Mesodermal cell (in vitro differentiated cells): ENCODE results near the gene SPATA12.
"Not testable (repeated sequence)": the region's sequence is repeated elsewhere in the genome, so short reads cannot be mapped to it uniquely, and the experiment has no call there.

ENCODE experiments used
- H3K27ac ChIP-seq: 2 replicates; pipeline ENCODE4 v1.7.0; 2013; ENCODE audit warnings: mild to moderate bottlenecking, low read depth, low read length, moderate library complexity; ENCODE audit not compliant: severe bottlenecking
- H3K36me3 ChIP-seq: 2 replicates; pipeline ENCODE4 v1.7.1; 2013; ENCODE audit warnings: mild to moderate bottlenecking, low read length, moderate library complexity; ENCODE audit not compliant: control insufficient read depth, insufficient read depth
- H3K4me1 ChIP-seq: one replicate; pipeline ENCODE4 v1.7.1; 2013; ENCODE audit warnings: mild to moderate bottlenecking, low read length; ENCODE audit not compliant: insufficient read depth, control insufficient read depth, poor library complexity, severe bottlenecking
- H3K4me3 ChIP-seq: 2 replicates; pipeline ENCODE4 v1.7.0; 2013; ENCODE audit warnings: low read length, control low read depth, mild to moderate bottlenecking; ENCODE audit not compliant: insufficient read depth, poor library complexity, severe bottlenecking; ENCODE audit errors: extremely low read depth
- H3K9me3 ChIP-seq: 2 replicates; pipeline ENCODE4 v1.7.1; 2013; ENCODE audit warnings: mild to moderate bottlenecking, low read length, moderate library complexity; ENCODE audit not compliant: control insufficient read depth
- WGBS, 2 experiments: methylation state at CpG; one replicate each; pipeline ENCODE4 v1.1.5; 2013; ENCODE audit warnings: missing lambda C conversion rate in 2 of 2; ENCODE audit not compliant: insufficient coverage in 2 of 2; 5-methylcytosine and 5-hydroxymethylcytosine counted together

Gene SPATA12

GRCh38 chr3:57081173-57081572, 20.7 kb downstream of the SPATA12 start:
- no peak overlapping the region for H3K27ac ChIP-seq
- 86 to 100% methylated on average over 1 of the region's 3 CpGs for WGBS, 2 experiments
- H3K4me1 ChIP-seq: no peaks in the 10 kb centered on the region
- no peak overlapping the region for H3K4me3 ChIP-seq
- no peaks in the 10 kb centered on the region for H3K36me3 ChIP-seq
- no peaks in the 10 kb centered on the region for H3K9me3 ChIP-seq

GRCh38 chr3:57082481-57082880, 22.0 kb downstream of the SPATA12 start:
- Histone ChIP-seq H3K4me3 (no peak overlapping the region), H3K4me1 (no peaks in the 10 kb centered on the region), H3K9me3 (no peaks in the 10 kb centered on the region), H3K36me3 (no peaks in the 10 kb centered on the region), H3K27ac (no peak overlapping the region)
- WGBS, 2 experiments: 90 to 93% methylated on average over 2 to 3 of the region's 6 CpGs

DNA sequence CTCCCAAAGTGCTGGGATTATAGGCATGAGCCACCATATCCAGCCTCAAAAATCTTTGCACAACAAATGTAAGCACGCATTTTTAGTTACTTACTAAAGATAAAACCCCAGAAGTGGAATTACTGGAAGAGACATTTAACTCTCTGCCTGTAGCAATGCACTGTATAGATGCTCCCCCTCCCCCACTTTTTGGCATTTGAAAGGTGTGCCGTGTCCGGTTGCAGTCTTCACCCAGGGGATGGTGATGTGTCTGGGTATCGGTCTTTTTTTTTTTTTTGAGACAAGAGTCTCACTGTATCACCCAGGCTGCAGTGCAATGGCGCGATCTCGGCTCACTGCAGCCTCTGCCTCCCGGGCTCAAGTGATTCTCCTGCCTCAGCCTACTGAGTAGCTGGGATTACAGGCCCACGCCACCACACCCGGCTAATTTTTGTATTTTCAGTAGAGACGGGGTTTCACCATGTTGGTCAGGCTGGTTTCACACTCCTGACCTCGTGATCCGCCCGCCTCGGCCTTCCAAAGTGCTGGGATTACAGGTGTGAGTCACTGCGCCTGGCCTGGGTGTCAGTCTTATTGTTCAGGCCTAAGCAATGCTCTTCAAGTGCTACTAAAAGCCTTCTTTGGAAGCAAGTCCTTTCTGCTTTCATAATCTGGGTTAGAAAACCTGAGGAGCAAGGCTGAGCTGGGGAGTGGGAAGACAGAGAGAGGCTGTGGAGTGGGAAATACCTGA, 23.0 kb downstream of the SPATA12 start:
- H3K27ac ChIP-seq, H3K4me1 ChIP-seq, H3K36me3 ChIP-seq, H3K9me3 ChIP-seq, H3K4me3 ChIP-seq: not testable (repeated sequence)
- 90 to 95% methylated on average over 13 of the region's 16 CpGs for WGBS, 2 experiments

DNA sequence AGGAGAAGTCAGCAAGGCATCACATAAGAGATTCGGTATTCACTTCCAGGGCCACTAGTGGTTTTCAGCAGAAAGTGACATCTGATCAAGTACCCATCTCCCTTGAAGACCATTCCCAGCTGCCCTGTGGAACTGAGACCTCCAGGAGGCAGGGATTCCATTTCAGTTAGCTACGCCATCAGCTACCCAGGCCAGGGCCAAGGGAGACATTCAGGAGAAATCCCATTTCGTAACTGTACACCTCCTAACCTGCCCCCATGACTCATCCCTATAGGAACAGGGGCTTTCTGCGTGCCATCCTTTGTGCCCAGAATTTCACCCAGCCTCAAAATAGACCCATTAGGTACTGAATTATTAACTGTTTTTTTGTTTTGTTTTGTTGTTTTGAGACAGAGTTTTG, 24.7 kb downstream of the SPATA12 start:
- H3K36me3 ChIP-seq: no peaks in the 10 kb centered on the region
- no peak overlapping the region for H3K4me3 ChIP-seq
- no peak overlapping the region for H3K27ac ChIP-seq
- H3K9me3 ChIP-seq: no peaks in the 10 kb centered on the region
- no peaks in the 10 kb centered on the region for H3K4me1 ChIP-seq
- 93 to 94% methylated on average over 3 of the region's 4 CpGs for WGBS, 2 experiments

- H3K4me1 ChIP-seq: no peaks in the 10 kb centered on the region
- no peak overlapping the region for H3K4me3 ChIP-seq
- no peaks in the 10 kb centered on the region for H3K9me3 ChIP-seq
- H3K27ac ChIP-seq: no peak overlapping the region
- H3K36me3 ChIP-seq: peaks cover 1% of the 10 kb centered on the region
These were observed 25.7 kb downstream of the SPATA12 start for GRCh38 chr3:57086201-57086600.

- peaks cover 3% of the 10 kb centered on the region for H3K36me3 ChIP-seq
- H3K9me3 ChIP-seq: no peaks in the 10 kb centered on the region
- no peak overlapping the region for H3K4me3 ChIP-seq
- H3K4me1 ChIP-seq: no peaks in the 10 kb centered on the region
- H3K27ac ChIP-seq: no peak overlapping the region
- WGBS, 2 experiments: 75 to 100% methylated on average over 1 of the region's 1 CpG
These were observed 27.1 kb downstream of the SPATA12 start for GRCh38 chr3:57087361-57088092.

DNA sequence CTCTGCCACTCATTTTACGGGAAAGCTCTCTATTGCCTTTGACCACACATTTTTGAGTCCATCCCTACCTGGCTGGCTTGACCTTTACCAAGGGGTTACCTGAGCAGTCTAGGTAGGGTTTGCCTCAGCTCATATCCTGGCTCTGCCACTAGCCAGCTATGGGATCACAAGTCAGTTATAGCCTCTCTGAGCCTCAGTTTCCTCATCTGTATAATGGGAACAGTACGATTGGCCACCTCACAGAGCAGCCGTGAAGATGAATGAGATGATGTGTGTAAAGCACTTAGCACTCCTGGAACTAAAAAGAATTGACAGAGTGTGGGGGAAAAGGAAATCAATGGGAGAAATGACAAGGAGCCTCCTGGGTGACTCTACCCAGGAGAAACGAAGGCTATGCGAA, 28.0 kb downstream of the SPATA12 start:
- Histone ChIP-seq H3K4me1 (no peaks in the 10 kb centered on the region), H3K9me3 (no peaks in the 10 kb centered on the region), H3K4me3 (no peak overlapping the region), H3K36me3 (peaks cover 11% of the 10 kb centered on the region), H3K27ac (no peak overlapping the region)
- WGBS, 2 experiments: 93 to 97% methylated on average over 3 to 4 of the region's 5 CpGs

- peaks cover 17% of the 10 kb centered on the region for H3K36me3 ChIP-seq
- 92 to 100% methylated on average over 2 to 4 of the region's 4 CpGs for WGBS, 2 experiments
- no peak overlapping the region for H3K27ac ChIP-seq
- H3K4me3 ChIP-seq: no peak overlapping the region
- no peaks in the 10 kb centered on the region for H3K4me1 ChIP-seq
- H3K9me3 ChIP-seq: no peaks in the 10 kb centered on the region
These were observed 28.6 kb downstream of the SPATA12 start for GRCh38 chr3:57089043-57089442.

- no peaks in the 10 kb centered on the region for H3K9me3 ChIP-seq
- WGBS, 2 experiments: 84 to 100% methylated on average over 2 of the region's 3 CpGs
- peaks cover 39% of the 10 kb centered on the region for H3K36me3 ChIP-seq
- no peak overlapping the region for H3K27ac ChIP-seq
- no peaks in the 10 kb centered on the region for H3K4me1 ChIP-seq
- no peak overlapping the region for H3K4me3 ChIP-seq
These were observed 31.2 kb downstream of the SPATA12 start for GRCh38 chr3:57091521-57092273.

GRCh38 chr3:57093489-57093888, 33.0 kb downstream of the SPATA12 start:
- Histone ChIP-seq H3K4me3 (no peak overlapping the region), H3K36me3 (peaks cover 57% of the 10 kb centered on the region), H3K9me3 (no peaks in the 10 kb centered on the region), H3K27ac (no peak overlapping the region), H3K4me1 (no peaks in the 10 kb centered on the region)
